DMS53 treated with DMSO at 0.1 percent for 48 hours (cell line): ENCODE measurements around the gene F11R.
"Not testable (repeated sequence)": the region's sequence is repeated elsewhere in the genome, so short reads cannot be mapped to it uniquely, and the experiment has no call there.

Source experiments
- DNase-seq: peaks from one replicate; lab custom pipeline; 2025; ENCODE audit not compliant: unreplicated experiment; lab: John Stamatoyannopoulos, UW

F11R gene

DNA sequence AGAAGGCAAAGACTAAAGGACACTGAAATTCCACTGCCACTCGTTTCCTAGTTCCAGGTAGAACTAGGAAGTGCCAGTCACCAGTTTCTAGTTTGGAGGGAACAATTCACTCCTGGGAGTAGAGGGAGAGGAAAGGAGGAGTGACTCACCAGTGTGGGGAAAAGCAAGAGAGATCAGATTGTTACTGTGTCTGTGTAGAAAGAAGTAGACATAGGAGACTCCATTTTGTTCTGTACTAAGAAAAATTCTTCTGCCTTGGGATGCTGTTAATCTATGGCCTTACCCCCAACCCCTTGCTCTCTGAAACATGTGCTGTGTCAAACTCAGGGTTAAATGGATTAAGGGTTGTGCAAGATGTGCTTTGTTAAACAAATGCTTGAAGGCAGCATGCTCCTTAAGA is 4.3 kb downstream of the F11R start:
- not testable (repeated sequence) for DNase-seq

DNA sequence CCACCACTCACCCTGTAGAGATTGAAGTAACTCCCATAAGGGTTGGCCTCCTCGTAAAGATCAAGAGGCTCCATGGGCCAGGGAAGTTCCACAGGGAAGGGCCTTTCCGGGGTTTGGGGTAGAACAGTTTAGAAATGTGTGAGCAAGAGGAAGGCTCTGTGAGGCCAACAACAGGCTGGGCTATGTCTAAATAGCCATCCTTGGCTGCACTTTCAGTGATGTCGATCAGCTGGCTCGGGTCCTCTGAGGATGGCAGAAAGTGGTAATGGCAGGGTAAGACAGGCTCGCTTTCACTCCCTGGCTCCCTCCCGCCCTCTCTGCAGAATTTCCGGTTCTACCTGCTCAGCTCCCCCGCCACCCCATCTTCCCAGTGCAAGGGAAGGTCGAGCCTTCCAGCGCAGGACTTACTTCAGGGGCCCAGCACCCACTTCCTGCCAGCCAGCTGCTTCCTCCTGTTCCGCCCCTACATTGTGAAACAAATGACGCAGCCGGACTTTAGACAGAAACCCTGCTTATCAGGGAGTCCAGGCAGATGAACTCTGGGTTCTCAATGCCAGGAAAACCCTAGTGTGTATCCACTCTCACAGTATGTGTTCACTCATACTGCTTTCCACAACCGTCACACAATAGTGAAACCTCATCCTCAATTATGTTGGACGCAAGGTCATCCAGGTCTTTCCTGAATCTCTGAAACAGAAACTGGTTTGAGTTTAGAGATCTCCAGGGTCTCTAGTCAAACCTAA is 7.3 kb downstream of the F11R start:
- DNase-seq = no peak

DNA sequence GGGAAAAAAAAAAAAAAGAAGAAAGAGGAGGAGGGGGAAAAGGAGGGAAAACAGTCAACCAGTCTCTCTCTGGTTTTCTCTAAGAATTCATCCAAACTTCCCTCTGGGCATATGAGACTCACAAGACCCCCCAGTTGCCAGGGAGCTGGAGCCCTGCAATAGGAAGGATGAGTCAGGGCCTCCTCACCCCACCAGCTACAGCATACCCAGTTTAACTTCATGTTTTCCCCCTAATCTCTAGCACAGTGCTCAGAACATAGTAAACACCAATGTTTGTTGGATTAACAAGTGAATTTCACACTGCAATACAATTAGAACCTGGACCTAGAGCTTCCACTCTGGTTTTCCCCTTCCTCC is 7.8 kb downstream of the F11R start:
- no peak for DNase-seq

DNA sequence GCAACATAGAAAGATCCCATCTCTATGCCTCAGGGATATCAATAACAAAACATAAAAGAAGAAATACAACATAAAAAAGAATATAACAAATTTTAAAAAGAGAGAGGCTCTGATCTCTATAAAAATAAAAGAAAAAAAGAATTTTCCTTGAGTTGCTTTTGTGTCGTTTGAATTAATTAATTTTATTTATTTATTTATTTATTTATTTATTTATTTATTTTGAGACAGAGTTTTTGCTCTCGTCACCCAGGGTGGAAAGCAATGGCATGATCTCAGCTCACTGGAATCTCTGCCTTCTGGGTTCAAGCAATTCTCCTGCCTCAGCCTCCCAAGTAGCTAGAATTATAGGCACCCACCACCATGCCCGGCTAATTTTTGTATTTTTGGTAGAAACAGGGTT is 8.5 kb downstream of the F11R start:
- no peak for DNase-seq

DNA sequence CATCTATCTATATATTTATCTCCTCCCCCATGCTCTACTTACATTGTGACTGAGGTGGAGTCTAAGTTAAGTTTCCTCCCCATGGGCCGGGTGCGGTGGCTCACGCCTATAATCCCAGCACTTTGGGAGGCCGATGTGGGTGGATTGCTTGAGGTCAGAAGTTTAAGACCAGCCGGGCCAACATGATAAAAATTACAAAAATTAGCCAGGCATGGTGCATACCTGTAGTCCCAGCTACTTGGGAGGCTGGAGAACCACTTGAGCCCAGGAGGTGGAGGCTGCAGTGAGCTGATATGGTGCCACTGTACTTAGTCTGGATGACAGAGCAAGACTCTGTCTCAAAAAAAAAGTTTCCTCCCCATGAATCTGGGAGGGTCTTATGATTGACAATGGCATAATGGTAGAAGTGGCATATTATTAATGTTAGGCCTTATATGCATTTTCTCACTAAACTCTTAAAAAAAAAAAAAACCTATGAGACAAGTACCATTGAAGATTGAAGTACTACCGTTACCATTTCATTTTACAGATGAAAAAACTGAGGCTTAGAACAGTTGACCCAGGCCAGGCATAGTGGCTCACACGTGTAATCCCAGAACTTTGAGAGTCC is 11.2 kb downstream of the F11R start:
- DNase-seq = no peak

DNA sequence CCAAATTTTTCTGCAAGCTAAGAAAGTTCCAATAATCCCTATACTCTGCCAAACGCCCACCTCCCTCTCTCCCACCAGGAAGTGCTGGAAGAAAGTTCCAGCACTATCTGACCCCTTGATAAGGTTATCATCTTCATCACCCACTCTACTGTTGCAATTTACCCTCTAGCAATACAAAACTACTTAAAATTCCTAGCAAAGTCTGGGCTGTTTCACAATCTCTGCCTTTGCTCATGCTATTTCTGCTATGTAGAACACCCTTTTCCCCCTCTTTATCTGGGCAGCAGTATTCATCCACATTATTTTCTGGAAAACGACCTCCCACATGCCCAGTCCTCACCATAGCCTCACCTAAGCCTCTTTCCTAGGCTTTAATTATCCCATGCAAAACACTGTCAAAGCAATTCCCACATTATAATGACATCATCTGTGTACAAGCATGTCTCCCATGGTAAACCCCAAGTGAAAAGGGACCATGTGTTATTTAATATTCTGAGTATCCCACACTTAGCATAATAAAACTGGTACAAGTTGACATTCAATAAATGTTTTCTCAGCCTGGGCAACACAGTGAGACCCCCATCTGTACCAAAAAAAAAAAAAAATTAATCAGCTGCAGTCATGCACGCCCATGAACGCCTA is 12.0 kb downstream of the F11R start:
- no peak for DNase-seq

DNA sequence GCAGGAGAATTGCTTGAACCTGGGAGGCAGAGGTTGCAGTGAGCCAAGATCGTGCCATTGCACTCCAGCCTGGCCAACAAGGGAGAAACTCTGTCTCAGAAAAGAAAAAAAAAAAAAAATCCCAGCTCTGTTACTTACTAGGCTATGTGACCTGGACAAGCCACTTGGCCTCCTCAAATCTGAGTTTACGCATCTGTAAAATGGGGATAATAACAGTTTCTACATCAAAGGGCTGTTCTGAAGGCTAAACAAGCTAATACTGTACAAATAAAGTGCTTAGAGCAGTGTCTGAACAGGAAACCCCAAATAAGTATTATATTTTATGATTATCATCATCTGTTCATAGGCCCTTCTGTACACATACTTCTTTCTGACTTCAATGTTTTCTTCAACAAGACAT is 13.6 kb downstream of the F11R start:
- no peak for DNase-seq

DNA sequence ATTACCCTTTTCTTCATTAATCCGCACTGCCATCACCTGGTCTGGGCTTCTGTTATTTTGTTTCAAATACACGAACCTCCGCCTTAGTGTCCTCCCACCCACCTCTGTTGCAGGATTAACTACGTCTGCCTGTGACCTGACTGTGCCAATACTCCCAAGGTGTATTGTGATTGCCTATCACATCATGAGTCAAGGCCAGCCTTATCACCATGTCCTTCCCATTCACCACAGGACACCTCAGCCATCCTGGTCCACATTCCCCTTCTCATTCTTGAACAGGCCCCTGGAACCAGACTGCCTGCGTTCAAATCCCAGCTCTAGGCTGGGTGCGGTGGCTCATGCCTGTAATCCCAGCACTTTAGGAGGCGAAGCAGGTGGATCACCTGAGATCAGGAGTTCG is 14.4 kb downstream of the F11R start:
- no peak for DNase-seq

DNA sequence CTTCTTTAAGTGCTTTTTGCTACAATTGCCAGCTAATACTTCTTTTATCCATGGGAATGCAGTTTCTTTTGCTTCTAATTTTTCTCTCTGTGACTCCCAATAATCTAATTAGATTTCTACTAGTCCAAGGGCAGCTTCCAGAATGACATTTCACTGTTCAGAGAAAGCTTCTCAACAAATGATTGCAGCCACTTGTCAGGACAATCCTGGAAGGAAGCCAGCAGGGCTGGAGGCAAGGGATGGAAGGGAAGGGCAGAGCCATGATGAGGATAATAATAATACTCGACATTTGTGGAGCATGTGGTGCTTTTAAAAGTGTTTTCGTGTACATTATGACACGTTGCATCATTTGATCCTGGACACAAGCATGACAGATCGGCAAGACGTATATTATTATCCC is 19.4 kb downstream of the F11R start:
- DNase-seq = no peak

DNA sequence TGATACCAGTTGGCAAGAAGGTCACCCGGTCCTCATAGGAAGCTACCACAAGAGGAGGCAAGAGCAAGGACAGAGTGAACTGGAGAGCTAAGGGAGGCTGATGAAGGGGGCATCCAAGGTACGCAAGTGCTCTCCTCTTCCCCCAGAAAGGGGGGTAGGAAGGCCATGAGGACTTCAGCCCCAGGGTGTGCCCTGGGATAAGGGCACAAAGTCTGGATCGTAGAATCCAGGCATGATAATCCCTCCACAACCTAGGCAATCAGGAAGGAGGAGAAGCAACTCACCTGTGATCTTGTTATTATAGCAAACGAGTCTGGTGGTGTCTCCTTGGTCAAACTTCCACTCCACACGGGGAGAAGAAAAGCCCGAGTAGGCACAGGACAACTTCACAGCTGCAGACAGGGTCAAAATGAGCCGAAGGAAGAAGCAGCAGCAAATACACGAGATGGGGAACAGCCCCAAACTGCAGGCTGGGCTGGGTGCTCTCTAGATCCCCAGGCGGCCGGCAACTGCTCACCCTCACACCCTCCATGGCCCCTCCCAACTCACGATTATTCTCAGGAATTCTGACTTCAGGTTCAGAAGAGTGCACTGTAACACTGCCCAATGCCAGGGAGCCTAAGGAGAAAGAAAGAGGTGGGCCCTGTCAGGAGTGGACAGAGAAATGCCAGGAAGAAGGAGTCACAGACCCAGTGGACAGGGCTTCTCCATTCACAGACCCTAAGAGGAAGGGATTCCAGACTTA is 20.0 kb downstream of the F11R start:
- DNase-seq = no peak

DNA sequence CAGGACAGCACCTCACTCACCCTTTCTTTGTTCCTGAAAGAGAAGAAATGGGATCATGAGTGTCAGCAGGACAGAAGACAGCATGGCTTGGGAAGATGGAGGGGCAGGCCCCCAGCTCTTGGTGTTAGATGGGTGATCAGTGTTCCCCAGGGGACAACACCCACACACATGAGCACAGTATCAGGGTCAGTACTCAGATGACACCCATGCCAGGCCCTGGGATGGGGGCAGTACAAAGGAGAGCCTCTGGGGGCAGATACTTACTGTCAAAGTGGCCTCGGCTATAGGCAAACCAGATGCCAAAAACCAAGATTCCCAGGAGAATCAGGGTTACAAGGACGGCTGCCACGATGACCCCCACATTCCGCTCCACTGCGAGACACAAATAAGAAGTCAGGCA is 21.6 kb downstream of the F11R start:
- DNase-seq = no peak

DNA sequence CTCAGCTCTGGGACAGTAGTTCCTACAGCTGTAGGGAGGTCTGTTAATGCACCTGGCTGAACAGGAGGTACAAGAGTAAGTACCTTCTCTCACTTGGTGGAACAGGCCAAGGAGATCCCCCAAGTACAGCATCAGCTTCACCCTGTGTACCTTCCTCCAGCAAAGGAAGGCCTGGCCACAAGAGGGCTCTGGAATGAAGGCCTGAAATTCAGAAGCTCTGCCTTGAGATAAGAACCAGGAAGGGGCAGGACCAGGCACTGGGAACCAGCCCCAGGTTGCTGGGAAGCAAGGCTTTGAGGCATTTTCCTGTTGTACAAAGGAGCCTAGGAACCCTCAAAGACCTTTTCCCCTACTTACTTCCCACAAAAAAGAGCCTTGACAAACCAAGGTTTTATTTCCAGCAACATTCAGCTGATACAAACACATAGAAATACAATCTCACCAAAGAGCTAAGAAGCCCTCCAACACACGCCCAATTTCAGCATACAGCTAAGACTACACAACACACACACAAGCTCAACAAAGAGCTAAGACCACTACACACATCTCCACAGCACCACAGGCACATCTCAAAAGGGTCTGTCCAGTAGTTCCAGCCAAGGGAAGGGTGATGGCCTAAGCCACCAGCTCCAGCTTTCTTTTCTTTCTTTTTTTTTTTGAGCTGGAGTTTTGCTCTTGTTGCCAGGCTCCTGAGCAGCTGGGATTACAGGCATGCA is 23.5 kb downstream of the F11R start:
- peak; percentile 6 for DNase-seq

DNA sequence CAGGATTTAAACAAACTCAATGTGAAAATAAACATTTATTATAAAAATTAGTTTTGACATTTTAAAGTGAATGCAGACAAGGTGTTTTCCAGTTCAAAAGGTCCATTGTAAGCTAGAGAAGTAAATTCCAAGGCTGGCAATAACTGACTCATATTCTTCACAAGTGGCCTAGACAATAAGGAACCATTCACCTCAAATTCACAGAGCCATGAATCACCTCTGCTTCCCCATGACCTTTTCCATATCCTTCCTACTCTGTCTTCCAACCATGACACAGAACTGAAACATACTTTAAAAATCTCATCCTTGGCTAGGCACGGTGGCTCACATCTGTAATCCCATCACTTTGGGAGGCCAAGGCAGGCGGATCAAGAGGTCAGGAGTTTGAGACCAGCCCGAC is 24.8 kb downstream of the F11R start:
- DNase-seq = no peak

DNA sequence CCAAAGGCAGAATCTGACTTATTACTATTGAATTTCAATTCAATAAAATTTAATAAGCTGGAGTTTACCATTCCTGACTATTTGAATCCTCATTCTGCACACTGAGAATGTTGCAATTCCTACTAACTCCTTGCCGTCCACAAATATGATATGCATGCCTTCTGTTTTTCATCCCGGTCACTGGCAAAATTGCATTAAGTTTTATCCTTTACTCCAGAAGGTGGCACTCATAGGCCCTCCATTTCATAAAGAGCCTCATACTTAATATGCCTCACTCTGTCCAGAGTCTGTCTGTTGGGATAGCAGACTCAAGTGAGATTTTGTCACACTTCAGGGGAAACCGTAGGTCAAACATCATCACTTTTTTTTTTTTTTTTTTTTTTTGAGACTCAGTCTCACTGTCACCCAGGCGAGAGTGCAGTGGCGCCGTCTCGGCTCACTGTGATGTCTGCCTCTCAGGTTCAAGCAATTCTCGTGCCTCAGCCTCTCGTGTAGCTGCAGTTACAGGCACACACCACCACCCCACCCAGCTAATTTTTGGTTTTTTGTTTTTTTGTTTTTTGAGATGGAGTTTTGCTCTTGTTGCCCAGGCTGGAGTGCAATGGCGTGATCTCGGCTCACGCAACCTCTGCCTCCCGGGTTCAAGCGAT is 27.3 kb downstream of the F11R start:
- peak; percentile 24 for DNase-seq

DNA sequence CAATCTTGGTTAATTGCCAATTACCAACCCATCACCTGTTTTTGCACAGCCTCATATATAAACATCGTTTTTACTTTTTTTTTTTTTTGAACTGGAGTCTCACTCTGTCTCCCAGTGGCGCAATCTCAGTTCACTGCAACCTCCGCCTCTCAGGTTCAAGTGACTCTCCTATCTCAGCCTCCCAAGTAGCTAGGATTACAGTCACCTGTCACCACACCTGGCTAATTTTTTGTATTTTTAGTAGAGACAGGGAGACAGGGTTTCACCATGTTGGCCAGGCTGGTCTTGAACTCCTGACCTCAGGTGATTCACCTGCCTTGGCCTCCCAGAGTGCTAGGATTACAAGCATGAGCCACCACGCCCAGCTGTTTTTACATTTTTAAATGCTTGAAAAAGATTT is 28.9 kb downstream of the F11R start:
- not testable (repeated sequence) for DNase-seq

DNA sequence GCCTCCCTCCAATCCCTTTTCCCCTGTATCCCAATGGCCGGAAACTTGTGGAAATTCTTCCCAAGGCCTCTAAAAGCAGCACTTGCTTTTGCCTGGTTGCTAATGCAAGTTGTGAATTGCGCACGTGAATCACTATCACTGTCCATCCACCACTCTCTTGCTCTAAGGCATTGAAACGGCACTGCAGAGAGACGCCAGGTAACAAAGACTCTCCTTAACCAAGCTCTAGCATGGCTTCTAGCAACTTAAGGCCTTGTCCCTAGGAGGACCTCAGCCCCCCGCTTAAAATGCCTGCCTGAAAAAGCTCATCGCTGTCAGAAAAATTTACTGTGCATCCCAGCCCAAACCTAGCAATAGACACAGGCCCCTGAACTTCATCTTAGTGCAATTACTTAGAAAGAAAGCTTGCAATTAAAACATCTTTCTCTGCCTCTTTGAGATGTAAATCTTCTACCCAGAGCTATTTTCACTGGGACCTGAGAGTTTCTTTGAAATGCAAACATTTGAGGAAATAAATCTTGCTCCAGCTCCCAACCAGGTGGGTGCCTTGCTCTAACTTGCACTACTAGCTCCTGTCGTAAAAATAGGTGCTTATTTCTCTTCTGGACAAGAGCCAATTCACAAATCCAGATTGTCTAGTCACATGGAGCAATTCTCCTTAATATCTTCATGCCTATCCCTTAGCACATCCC is 33.4 kb downstream of the F11R start:
- DNase-seq = no peak

DNA sequence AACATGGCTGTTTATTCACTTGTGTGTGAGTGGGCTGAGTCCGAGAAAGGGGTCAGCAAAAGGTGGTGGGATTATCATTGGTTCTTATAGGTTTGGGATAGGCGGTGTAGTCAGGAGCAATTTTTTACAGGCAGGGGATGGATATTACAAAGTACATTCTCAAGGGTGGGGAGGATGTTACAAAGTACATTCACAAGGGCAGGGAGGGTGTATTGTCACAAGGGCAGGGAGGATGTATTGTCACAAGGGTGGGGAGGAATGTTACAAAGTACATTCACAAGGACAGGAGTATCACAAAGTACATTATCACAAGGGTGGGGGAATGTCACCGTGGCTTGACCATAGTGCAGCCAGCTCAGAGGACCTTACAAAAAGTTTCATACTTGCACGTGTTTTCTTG is 35.2 kb downstream of the F11R start:
- no peak for DNase-seq

DNA sequence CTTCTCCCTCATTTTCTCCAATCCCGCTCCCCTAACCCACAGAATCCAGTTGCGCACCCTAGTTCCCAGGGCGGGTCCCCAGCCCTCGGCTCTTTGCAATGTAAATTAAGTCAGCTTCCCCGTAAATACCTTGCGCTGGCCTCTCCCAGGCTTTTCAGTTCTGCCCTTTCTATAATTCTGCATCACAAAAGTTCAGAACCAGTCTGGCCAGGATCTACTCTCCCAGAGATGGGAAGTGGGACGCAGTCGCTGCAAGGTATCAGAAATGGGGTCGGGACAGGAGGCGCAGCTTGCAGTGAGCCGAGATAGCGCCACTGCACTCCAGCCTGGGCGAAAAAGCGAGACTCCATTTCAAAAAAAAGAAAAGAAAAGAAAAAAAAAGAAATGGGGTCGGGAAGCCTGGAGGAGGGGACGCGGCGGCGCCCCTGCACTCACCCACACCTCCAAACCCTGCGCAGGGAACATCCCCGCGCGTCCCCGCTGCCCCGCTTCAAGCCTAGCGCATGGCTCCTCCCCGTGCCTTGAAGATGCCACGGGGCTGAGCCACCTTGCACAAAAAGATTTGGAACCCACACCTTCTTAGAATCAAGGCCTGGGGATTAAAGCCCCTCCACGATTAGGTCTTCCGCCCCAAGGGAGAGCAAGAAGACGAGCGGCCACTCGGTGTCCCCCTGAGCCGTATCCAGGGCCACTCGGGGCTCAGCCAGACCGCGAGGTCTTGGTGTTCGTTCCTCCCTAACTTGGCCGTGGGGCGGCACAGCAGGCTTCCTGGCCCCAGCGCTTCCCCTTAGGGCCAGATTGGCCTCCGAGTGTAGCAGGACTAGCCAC is 39.2 kb downstream of the F11R start:
- DNase-seq = no peak

DNA sequence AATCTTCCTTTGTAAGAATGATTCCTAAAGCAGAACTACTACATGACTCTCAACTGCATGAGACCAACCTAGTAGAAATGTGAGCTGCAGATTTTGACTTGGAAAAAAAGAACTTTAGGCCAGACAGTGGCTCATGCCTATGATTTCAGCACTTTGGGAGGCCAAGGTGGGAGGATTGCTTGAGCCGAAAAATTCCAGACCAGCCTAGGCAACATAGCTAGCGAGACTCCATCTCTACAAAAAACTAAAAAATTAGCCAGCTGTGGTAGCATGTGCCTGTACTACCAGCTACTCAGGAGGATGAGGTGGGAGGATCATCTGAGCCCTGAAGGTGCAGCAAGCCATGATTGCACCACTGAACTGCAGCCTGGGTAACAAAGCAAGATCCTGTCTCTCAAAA is 41.7 kb downstream of the F11R start:
- no peak for DNase-seq
